Heart right ventricle (tissue), 16 donors: ENCODE results near the gene ADD3. TPM values are rescaled to one million over a fixed set of nuclear protein-coding genes. Genes with fewer than 3 reads are reported as not detected.

Source experiments
- ATAC-seq, 8 donors: fragments of 200-7000 bp; cut with Tn5 transposase; one replicate each; pipeline ENCODE4 v1.9.1; 2020; ENCODE audit warnings: mild to moderate bottlenecking in 8 of 8, moderate library complexity in 8 of 8, moderate number of reproducible peaks in 1 of 8
- DNase-seq, 2 donors: peaks; one replicate each; pipeline ENCODE4 v3.0.0-alpha.2; 2020
- H3K27ac ChIP-seq, 10 donors: fragments of 200-600 bp; sonication (generic) in 2 of 10; one replicate each; pipeline versions ENCODE4 v1.5.0 to v1.8.0; 2020 to 2022; ENCODE audit warnings: mild to moderate bottlenecking in 3 of 10
- H3K27me3 ChIP-seq, 7 donors: fragments of 200-600 bp; one replicate each; pipeline ENCODE4 v1.8.0; 2021 to 2022; ENCODE audit warnings: mild to moderate bottlenecking in 2 of 7
- H3K36me3 ChIP-seq, 9 donors: fragments of 200-600 bp; sonication (generic) in 1 of 9; one replicate each; pipeline versions ENCODE4 v1.5.0 to v1.8.0; 2020 to 2022; ENCODE audit warnings: mild to moderate bottlenecking in 2 of 9
- H3K4me1 ChIP-seq, 9 donors: fragments of 200-600 bp; sonication (generic) in 1 of 9; one replicate each; pipeline versions ENCODE4 v1.5.0 to v1.8.0; 2020 to 2022; ENCODE audit warnings: mild to moderate bottlenecking in 4 of 9
- H3K4me3 ChIP-seq, 10 donors: fragments of 200-600 bp; sonication (generic) in 2 of 10; one replicate each; pipeline versions ENCODE4 v1.5.0 to v1.8.0; 2020 to 2022; ENCODE audit warnings: mild to moderate bottlenecking in 7 of 10, moderate library complexity in 2 of 10
- H3K9me3 ChIP-seq, 11 donors: fragments of 200-600 bp in 10 of 11; sonication (generic) in 2 of 11; one replicate each; pipeline versions ENCODE4 v1.5.0 to v1.8.0; 2013 to 2022; ENCODE audit warnings: mild to moderate bottlenecking in 2 of 11, control low read depth in 1 of 11, moderate library complexity in 1 of 11
- whole genome bisulfite sequencing, 2 donors: extraction: QIAGEN DNeasy Blood & Tissue Kit; methylation state at CpG; one replicate each; pipeline ENCODE4 v1.1.7; 2013; ENCODE audit warnings: inconsistent platforms in 1 of 2; 5-methylcytosine and 5-hydroxymethylcytosine counted together
- intact Hi-C, 10 donors: fragments of 100-400 bp; cut with DNase I; formaldehyde crosslinking; loops; one replicate each; pipeline versions ENCODE4 v1.11.1 to v1.14.2; 2022
- polyA plus RNA-seq, 2 donors: library from polyadenylated mRNA; stranded (reverse); fragments of 200-250 nt; gene quantifications; one replicate each; pipeline ENCODE4 v1.2.3, GENCODE V29; 2013
- total RNA-seq, 10 donors: library from RNA; stranded (reverse); fragmentation: NEBNext Ultra II Directional in 3 of 10; extraction: Animal tissue kit (Norgen Biotek cat#: 25700) in 3 of 10; gene quantifications; one replicate each; pipeline versions ENCODE4 v1.2.1 to v1.2.4, GENCODE V29; 2021 to 2023
- TF ChIP-seq, protein P1 (sequence below), 9 donors: fragments of 200-600 bp; sonication (generic) in 2 of 9; IDR thresholded peaks; one replicate each; pipeline versions ENCODE4 v1.5.0 to v1.8.0; 2021 to 2022; ENCODE audit warnings: antibody characterized with exemption in 9 of 9, mild to moderate bottlenecking in 5 of 9, moderate library complexity in 1 of 9
- donor health status: Arrhythmogenic right ventricular cardiomyopathy.
- donor health status: ischemic (EF 13 %, LVEDD 7.1; RV severe dilation, severe dysfunction).
- donor health status: healthy with polysubstance abuse.
- donor health status: DM: no; HTN: yes; CAD: no.
- donor health status: DM: no; HTN: no; CAD: no.
- donor health status: ischemic (EF 25% LVEDD 6.9; RV normal size, moderate dysfunction).
- donor health status: ischemic (EF 25% LVEDD 5.7; RV mildly dilated, moderate dysfunction).
- donor health status: healthy.
- donor health status: DM: yes; HTN: yes; CAD: no.
- donor health status: Ischemic cardiomyopathy.
- donor health status: ischemic (EF 35%, LVEDD 5.7; RV mildly dilated, moderate dysfunction).
- donor health status: nonischemic (EF 11% LVEDD 7.7; RV severe dilation, severe dysfunction).
- donor health status: DM: yes; HTN: yes; CAD: no.
- donor health status: PGD.
- donor health status: ischemic (EF 29% LVEDD 5.4; RV normal size, mild dysfunction).
- donor health status: nonischemic (EF 23%, LVEDD 6.1; RV moderate dilation, normal function).

Gene ADD3
- total and polyA plus RNA-seq, 12 donors: 28.0 to 106 (median 87.8) TPM

DNA sequence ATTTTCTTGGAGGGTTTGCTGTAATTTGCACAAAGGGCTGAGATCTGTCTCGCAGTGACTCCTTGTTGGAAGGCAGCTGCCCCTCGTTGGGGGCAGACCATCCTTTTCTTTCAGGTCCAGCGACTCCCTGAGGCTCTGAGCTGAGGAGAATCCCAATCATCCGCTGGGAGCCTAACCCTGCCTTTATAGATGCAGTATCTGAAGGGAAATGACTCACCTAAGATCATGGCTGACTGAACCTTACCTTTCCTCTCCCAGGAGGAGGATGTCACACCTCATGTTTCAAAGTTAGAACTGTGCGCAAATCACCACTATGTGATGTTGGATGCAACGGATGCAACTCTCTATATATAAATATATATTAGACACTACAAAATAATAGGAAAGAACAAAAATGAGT, 163.2 kb downstream of the ADD3 start:
- peak overlapping the region; percentile 12 to 83 (median 62) for H3K27ac ChIP-seq

DNA sequence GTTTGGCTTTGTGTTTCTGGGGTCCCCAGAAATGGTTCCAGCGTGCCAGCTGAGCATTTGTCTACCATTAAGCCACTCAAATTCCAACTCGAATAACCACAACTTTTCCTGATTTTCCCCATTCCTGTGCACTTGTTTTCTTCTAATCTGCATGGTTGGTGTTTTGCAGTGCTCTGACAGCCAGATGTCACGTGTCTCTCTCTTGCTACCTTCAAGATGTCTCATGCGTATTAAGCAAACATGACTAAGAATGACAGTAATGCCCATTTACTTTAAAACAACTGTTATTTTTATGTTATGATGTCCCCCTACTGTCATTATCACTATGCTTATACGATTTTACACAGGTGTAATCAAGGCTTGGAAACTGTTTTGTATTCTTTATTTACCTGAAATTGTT, 164.4 kb downstream of the ADD3 start:
- H3K4me1 ChIP-seq: peaks cover 10 to 67% (median 44%) of the 10 kb centered on the region in 9 donors
- no peaks in the 10 kb centered on the region for H3K9me3 ChIP-seq
- 88 to 90% methylated on average over 5 of the region's 5 CpGs for WGBS, 2 donors
- no peak overlapping the region for H3K4me3 ChIP-seq
- peaks cover 0 to 36% (median 6%) of the 10 kb centered on the region in 7 donors for H3K27me3 ChIP-seq
- DNase-seq (no peak), ATAC-seq (no peak)
- TF ChIP-seq, protein P1, sequence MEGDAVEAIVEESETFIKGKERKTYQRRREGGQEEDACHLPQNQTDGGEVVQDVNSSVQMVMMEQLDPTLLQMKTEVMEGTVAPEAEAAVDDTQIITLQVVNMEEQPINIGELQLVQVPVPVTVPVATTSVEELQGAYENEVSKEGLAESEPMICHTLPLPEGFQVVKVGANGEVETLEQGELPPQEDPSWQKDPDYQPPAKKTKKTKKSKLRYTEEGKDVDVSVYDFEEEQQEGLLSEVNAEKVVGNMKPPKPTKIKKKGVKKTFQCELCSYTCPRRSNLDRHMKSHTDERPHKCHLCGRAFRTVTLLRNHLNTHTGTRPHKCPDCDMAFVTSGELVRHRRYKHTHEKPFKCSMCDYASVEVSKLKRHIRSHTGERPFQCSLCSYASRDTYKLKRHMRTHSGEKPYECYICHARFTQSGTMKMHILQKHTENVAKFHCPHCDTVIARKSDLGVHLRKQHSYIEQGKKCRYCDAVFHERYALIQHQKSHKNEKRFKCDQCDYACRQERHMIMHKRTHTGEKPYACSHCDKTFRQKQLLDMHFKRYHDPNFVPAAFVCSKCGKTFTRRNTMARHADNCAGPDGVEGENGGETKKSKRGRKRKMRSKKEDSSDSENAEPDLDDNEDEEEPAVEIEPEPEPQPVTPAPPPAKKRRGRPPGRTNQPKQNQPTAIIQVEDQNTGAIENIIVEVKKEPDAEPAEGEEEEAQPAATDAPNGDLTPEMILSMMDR (IDR thresholded peaks at IDR 0.05): no peak
- intact Hi-C loops: no loop called here
- no peaks in the 10 kb centered on the region for H3K36me3 ChIP-seq
- no peak overlapping the region for H3K27ac ChIP-seq

More for the DNA sequence above, 163.2 kb downstream of the ADD3 start:
- no peak for DNase-seq
- peaks cover 2 to 47% (median 7%) of the 10 kb centered on the region in 7 donors for H3K27me3 ChIP-seq
- peaks cover 10 to 56% (median 35%) of the 10 kb centered on the region in 9 donors for H3K4me1 ChIP-seq
- no peaks in the 10 kb centered on the region for H3K36me3 ChIP-seq
- H3K4me3 ChIP-seq: peak overlapping the region in 2 of 10 donors; percentile 9 to 24
- 49 to 60% methylated on average over 6 of the region's 6 CpGs for WGBS, 2 donors
- intact Hi-C loops: no loop called here
- TF ChIP-seq, protein P1 (IDR thresholded peaks at IDR 0.05): no peak
- ATAC-seq: peak in 2 of 8 donors; percentile 17 to 43
- no peaks in the 10 kb centered on the region for H3K9me3 ChIP-seq

DNA sequence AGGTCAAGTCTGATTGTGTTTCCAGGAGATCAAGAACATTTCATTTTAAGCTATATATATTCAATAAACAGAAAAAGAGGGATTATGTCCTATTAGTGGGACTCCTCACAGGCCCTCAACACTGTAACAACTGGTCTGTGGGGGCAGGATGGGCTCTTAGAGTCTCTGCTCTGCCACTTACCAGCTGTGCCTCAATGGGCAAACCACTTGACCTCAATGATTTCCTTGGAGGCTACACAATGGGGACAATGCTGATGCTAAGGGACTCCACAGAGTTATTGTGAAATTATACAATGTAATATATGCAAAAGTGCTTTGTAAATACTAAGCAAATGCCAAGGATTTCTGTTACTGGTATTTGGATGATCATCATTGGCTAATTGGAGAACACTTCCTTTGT, 166.4 kb downstream of the ADD3 start:
- H3K27me3 ChIP-seq: peaks cover 0 to 15% (median 0%) of the 10 kb centered on the region in 7 donors
- ATAC-seq: no peak
- no peak overlapping the region for H3K4me3 ChIP-seq
- intact Hi-C loops: no loop called here
- H3K27ac ChIP-seq: no peak overlapping the region
- H3K9me3 ChIP-seq: no peaks in the 10 kb centered on the region
- no peaks in the 10 kb centered on the region for H3K36me3 ChIP-seq
- H3K4me1 ChIP-seq: peaks cover 2 to 52% (median 32%) of the 10 kb centered on the region in 9 donors
- no peak for DNase-seq
- TF ChIP-seq, protein P1 (IDR thresholded peaks at IDR 0.05): no peak

DNA sequence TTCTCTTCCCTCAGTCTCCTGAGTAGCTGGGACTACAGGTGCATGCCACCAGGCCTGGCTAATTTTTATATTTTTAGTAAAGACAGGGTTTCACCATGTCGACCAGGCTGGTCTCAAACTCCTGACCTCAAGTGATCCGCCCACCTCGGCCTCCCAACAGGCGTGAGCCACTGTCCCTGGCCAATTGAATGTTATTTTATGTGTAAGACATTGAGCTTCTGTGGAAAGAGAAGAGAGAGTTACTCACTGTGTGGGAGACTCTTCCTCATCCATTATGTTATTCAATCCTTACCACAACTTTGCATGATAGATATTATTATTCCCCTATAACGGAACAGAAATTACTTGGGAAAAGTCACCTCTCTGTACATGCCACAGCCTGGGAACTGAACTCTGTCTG, 167.0 kb downstream of the ADD3 start:
- Histone ChIP-seq H3K27me3 (peaks cover 0 to 9% (median 0%) of the 10 kb centered on the region in 7 donors), H3K36me3 (no peaks in the 10 kb centered on the region), H3K9me3 (no peaks in the 10 kb centered on the region), H3K4me1 (peaks cover 2 to 46% (median 26%) of the 10 kb centered on the region in 9 donors), H3K4me3 (no peak overlapping the region), H3K27ac (peak overlapping the region in 1 of 10 donors; percentile 81)
- DNase-seq (no peak), ATAC-seq (no peak)
- WGBS, 2 donors: 96% methylated on average over 5 of the region's 5 CpGs
- TF ChIP-seq, protein P1 (IDR thresholded peaks at IDR 0.05): no peak
- intact Hi-C loops: no loop called here
